HEK293 (cell line): ENCODE measurements around the gene LONP2.

Experiments
- HOXA7 ChIP-seq: sonication (generic); formaldehyde crosslinking; IDR thresholded peaks from 2 replicates; pipeline ENCODE4 v1.8.1; 2022; ENCODE audit warnings: missing genetic modification reagents, borderline replicate concordance
- SALL2 ChIP-seq: fragments of 450-650 bp; formaldehyde crosslinking; IDR thresholded peaks from 2 replicates; pipeline ENCODE4 v1.5.0; 2017; ENCODE audit warnings: missing biosample characterization, mild to moderate bottlenecking, missing genetic modification characterization, borderline replicate concordance
- YY1 ChIP-seq: fragments of 450-650 bp; formaldehyde crosslinking; IDR thresholded peaks from 2 replicates; pipeline ENCODE4 v1.5.1; 2018; ENCODE audit warnings: missing biosample characterization, missing genetic modification characterization
- ZNF2 ChIP-seq: fragments of 450-650 bp; formaldehyde crosslinking; IDR thresholded peaks from 2 replicates; pipeline ENCODE4 v1.5.1; 2016; ENCODE audit warnings: missing biosample characterization, missing genetic modification characterization
- ZNF660 ChIP-seq: fragments of 450-650 bp; IDR thresholded peaks from 2 replicates; pipeline ENCODE4 v1.5.1; 2018; ENCODE audit warnings: missing biosample characterization, mild to moderate bottlenecking, missing genetic modification characterization
- ZNF777 ChIP-seq: fragments of 450-650 bp; formaldehyde crosslinking; IDR thresholded peaks from 2 replicates; pipeline ENCODE4 v1.5.1; 2017; ENCODE audit warnings: missing biosample characterization, missing genetic modification characterization, borderline replicate concordance
- TF ChIP-seq, protein P1 (sequence below): fragments of 450-650 bp; formaldehyde crosslinking; IDR thresholded peaks from 2 replicates; pipeline ENCODE4 v1.5.1; 2016; ENCODE audit warnings: missing biosample characterization, missing genetic modification characterization
- TF ChIP-seq, protein P2 (sequence below): fragments of 450-650 bp; formaldehyde crosslinking; IDR thresholded peaks from 2 replicates; pipeline ENCODE4 v1.5.1; 2016; ENCODE audit warnings: missing biosample characterization, missing genetic modification characterization
- TF ChIP-seq, protein P3 (sequence below): fragments of 450-650 bp; formaldehyde crosslinking; IDR thresholded peaks from 2 replicates; pipeline ENCODE4 v1.5.1; 2017; ENCODE audit warnings: missing biosample characterization, missing genetic modification characterization

DNA sequence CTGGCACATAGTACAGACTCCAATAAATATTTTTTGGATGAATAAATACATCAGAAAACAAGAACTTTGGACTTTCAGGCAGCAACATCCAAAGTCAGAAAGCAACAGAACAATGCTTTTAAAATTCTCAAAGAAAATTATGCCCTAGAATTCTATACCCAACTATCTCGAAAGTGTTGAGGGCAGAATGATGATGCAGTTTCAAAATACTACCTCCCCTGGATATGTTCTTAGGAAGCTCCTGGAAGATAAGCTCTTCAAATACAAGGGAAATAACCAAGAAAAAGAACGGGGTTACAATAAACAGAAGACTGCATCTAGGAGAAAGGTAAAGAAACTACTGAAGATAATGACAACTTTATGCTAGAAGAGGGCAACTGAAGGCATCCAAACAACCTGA, 130.2 kb downstream of the LONP2 start:
- TF ChIP-seq ZNF777 (tag by site-specific recombination) (no peak), ZNF2 (tag by site-specific recombination) (no peak), HOXA7 (CRISPR knock-in tag) (no peak), ZNF660 (tag by site-specific recombination) (no peak), YY1 (tag by site-specific recombination) (no peak), SALL2 (tag by site-specific recombination) (no peak)
- TF ChIP-seq, protein P1, sequence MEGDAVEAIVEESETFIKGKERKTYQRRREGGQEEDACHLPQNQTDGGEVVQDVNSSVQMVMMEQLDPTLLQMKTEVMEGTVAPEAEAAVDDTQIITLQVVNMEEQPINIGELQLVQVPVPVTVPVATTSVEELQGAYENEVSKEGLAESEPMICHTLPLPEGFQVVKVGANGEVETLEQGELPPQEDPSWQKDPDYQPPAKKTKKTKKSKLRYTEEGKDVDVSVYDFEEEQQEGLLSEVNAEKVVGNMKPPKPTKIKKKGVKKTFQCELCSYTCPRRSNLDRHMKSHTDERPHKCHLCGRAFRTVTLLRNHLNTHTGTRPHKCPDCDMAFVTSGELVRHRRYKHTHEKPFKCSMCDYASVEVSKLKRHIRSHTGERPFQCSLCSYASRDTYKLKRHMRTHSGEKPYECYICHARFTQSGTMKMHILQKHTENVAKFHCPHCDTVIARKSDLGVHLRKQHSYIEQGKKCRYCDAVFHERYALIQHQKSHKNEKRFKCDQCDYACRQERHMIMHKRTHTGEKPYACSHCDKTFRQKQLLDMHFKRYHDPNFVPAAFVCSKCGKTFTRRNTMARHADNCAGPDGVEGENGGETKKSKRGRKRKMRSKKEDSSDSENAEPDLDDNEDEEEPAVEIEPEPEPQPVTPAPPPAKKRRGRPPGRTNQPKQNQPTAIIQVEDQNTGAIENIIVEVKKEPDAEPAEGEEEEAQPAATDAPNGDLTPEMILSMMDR (tag by site-specific recombination), result no peak
- TF ChIP-seq, protein P2, sequence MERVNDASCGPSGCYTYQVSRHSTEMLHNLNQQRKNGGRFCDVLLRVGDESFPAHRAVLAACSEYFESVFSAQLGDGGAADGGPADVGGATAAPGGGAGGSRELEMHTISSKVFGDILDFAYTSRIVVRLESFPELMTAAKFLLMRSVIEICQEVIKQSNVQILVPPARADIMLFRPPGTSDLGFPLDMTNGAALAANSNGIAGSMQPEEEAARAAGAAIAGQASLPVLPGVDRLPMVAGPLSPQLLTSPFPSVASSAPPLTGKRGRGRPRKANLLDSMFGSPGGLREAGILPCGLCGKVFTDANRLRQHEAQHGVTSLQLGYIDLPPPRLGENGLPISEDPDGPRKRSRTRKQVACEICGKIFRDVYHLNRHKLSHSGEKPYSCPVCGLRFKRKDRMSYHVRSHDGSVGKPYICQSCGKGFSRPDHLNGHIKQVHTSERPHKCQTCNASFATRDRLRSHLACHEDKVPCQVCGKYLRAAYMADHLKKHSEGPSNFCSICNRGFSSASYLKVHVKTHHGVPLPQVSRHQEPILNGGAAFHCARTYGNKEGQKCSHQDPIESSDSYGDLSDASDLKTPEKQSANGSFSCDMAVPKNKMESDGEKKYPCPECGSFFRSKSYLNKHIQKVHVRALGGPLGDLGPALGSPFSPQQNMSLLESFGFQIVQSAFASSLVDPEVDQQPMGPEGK (tag by site-specific recombination), result no peak
- TF ChIP-seq, protein P3, sequence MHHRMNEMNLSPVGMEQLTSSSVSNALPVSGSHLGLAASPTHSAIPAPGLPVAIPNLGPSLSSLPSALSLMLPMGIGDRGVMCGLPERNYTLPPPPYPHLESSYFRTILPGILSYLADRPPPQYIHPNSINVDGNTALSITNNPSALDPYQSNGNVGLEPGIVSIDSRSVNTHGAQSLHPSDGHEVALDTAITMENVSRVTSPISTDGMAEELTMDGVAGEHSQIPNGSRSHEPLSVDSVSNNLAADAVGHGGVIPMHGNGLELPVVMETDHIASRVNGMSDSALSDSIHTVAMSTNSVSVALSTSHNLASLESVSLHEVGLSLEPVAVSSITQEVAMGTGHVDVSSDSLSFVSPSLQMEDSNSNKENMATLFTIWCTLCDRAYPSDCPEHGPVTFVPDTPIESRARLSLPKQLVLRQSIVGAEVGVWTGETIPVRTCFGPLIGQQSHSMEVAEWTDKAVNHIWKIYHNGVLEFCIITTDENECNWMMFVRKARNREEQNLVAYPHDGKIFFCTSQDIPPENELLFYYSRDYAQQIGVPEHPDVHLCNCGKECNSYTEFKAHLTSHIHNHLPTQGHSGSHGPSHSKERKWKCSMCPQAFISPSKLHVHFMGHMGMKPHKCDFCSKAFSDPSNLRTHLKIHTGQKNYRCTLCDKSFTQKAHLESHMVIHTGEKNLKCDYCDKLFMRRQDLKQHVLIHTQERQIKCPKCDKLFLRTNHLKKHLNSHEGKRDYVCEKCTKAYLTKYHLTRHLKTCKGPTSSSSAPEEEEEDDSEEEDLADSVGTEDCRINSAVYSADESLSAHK (tag by site-specific recombination), result no peak
